CD4-positive, alpha-beta T cell treated with Interleukin-6 for 4 hours (primary cell): ENCODE data around the gene MYL12B.
"Not testable (repeated sequence)": the region's sequence is repeated elsewhere in the genome, so short reads cannot be mapped to it uniquely, and the experiment has no call there.

Experiments
- DNase-seq: peaks from one replicate; pipeline ENCODE4 v3.0.0-alpha.2; 2020; ENCODE audit warnings: mixed read lengths

Gene MYL12B

DNA sequence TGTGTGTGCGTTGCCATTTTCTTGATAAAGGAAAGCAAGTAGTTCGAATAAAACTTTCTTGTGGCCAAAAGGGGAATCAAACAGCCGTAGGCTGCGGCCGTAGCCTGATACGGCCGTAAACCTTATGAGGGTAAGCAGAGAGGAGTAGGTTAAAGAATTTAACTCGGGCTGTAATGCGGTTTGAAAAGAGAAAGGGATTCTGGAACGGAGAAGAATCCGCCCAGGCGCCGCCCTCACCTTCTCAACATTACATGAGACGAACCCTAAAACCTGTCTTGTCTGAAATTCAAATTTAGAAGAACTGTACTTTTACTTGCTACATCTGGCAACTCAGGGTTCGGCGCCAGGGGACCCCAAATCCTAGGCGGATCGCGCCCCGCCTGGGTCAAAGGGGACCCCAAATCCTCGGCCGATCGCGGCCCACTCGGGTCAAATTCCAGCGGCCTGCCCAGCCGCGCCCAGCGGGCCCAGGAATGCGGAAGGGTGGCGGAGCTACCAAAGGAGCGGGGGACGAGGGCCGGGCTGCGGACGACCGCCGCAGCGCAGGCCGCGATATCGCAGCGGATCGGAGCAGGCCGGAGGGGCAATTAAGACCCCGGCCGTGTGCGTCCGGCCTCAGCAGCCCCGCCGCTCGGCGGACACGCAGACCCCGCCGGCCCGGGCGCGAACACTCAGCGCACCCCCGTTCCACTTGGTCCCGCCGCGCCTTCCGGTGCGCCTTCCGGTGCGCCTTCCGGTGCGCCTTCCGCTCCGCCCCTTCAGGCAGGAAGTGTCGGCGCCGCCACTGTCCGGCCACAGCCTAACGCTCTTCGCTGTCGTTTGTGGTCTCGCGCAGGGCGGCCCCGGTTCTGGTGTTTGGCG lies at the start of gene MYL12B:
TSS of gene MYL12B (plus strand) at position 761 of the 861 bp plus-strand sequence. CDS start 10,766 bp downstream, outside the sequence.
- DNase-seq: peak; percentile 86

DNA sequence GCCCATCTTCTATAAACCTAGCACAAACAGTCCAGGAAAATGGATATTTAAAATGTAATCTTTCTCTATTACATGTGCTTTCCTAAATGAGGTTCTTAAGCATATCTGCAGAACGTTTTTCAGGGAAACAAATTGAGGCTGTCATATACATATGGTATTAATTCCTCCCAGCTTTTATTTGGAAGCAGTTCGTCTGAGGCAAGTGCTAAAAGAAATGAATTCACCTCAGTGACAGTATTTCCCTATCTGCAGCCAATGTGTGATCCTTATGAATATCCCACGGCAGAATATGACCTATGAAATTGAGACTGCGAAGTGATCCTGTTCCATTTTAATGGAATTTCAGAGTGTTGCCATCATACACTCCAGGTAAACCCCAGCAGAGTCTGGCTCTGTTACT lies 49.3 kb upstream of the MYL12B start:
- DNase-seq: no peak

- peak; percentile 10 for DNase-seq
Measured at GRCh38 chr18:3213300-3214059, 48.5 kb upstream of the MYL12B start.

DNA sequence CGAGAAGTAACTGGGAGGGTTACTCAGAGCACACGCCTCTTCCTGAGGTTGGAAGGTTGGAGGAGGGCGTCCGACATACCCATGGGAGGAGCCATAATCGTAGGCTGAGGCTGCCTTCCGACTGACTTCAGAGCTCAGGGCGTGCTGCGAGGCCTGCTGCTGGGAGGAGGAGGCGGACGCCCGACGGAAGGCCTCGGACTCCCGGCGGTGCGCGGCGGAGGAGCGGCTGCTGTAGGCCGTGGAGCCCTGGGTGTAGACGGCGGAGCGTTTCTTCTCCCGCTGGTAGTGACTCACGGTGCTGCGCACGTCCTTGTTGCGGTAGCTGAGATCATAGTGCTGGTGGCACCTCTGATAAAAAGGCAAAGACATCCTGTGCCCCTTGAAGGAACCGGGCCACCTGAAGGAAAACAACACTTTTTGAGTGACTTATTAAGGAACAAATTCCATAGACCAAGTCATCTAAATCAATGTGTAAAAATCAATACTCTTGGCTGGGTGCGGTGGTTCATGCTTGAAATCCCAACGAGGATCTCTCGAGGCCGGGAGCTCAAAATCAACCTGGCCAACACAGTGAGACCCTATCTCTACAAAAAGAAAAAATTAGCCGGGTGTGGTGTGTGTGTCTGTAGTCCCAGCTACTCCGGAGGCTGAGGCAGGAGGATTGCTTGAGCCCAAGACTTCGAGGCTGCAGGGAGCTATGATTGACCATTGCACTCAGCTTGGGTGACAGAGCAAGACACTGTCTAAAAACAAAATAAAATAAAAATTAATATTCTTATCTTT lies 46.9 kb upstream of the MYL12B start:
- DNase-seq: no peak

GRCh38 chr18:3216987-3217386 lies 44.9 kb upstream of the MYL12B start:
- no peak for DNase-seq

GRCh38 chr18:3217948-3218647 lies 43.8 kb upstream of the MYL12B start:
- no peak for DNase-seq

GRCh38 chr18:3218819-3219218 lies 43.1 kb upstream of the MYL12B start:
- DNase-seq: no peak

DNA sequence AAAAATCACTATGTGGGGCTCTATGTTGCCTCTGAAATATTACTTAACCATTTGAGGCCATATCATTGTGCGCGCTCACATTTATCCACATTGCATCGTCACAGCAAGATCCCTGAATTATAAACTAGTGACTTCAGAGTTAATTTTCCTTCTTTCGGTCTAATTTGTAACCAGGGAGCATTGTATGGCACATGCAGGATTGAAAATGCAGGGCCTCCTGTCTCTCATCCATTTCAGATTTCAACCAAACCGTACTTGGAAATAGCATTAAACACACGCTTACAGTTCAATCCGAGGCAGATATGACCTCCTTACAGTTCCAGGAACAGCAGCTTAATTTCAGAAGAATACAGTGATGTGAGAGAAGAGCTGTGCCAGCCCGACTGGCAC lies 42.7 kb upstream of the MYL12B start:
- no peak for DNase-seq

- DNase-seq: no peak
Measured at GRCh38 chr18:3219631-3220335, 42.1 kb upstream of the MYL12B start, which contains the start of gene MYOM1. Gene MYOM1 (minus strand): TSS chr18:3219968. CDS start chr18:3215223, 4,745 bp downstream.

GRCh38 chr18:3220868-3221267 lies 41.1 kb upstream of the MYL12B start:
- DNase-seq: not testable (repeated sequence)

GRCh38 chr18:3221496-3221895 lies 40.4 kb upstream of the MYL12B start:
- no peak for DNase-seq

DNA sequence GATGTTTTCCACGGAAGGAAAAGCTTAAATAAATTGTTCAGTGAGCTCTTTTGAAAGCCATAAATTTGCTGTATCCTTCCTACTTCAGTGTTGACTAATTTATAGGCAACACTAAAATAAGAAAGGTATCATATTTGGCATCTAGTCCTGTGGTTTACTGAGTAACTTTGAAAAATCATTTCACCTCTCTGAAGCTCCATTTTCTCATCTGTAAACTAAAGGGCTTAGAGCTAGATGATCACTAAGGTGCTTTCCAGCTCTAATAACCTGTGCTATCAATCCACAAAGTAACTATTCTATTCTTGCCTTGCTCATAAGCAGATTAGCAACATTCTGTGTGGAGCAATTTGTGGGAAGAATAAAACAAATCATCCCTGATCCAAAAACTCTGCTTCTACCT lies 38.6 kb upstream of the MYL12B start:
- no peak for DNase-seq

DNA sequence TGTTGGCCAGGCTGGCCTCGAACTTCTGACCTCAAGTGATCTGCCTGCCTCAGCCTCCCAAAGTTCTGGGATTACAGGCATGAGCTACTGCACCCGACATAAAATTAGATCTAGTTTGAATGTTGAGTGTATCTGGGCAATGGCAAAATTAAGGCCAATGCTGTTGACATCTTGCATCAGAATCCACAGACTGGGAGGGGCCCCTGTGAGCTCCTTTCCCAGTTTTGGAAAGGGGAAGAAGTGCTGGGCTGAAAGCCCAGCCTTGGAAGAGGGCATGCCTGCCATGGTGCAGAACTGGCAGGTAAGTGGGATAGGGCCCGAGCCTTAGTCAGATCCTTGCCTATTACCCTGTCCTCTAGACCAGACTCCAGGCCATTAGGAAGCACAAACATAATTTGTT lies 37.7 kb upstream of the MYL12B start:
- no peak for DNase-seq

DNA sequence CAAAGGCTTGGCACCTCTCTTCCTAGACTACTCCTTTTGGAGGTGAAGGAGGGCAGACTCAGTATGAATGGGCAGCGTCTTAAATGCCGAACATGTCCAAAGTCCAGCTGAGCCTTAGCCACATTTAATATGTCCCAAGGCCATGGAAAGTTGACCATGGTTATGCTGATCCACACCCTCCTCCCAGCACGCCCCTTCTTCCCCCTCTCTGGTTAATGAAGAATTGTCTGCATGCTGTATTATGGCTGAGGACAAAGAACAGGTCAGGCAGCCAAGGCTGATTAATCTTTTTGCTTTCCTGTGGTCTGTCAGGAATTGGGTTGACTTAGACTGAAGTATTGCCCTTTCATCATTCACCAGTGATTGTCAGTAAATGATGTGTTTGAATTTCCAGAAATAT lies 36.3 kb upstream of the MYL12B start:
- DNase-seq: no peak

DNA sequence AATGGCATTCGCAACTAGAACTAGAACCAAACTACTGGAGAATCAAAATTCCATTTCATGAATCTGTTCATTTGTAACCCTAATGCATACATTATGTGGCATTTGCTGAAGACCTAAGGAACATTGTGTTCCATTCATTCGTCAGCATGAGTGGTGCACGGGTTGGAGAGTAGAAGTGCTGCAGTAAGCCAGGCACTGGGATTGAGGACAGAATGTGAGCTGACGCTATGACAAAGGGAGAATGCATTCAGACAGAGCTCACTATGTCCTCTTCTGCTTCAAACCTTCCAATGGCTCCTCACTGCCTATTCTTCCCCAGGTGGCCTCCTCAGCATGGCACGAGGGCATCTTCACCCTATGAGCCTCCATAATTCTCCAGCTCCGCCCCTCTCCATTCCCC lies 35.9 kb upstream of the MYL12B start:
- no peak for DNase-seq

DNA sequence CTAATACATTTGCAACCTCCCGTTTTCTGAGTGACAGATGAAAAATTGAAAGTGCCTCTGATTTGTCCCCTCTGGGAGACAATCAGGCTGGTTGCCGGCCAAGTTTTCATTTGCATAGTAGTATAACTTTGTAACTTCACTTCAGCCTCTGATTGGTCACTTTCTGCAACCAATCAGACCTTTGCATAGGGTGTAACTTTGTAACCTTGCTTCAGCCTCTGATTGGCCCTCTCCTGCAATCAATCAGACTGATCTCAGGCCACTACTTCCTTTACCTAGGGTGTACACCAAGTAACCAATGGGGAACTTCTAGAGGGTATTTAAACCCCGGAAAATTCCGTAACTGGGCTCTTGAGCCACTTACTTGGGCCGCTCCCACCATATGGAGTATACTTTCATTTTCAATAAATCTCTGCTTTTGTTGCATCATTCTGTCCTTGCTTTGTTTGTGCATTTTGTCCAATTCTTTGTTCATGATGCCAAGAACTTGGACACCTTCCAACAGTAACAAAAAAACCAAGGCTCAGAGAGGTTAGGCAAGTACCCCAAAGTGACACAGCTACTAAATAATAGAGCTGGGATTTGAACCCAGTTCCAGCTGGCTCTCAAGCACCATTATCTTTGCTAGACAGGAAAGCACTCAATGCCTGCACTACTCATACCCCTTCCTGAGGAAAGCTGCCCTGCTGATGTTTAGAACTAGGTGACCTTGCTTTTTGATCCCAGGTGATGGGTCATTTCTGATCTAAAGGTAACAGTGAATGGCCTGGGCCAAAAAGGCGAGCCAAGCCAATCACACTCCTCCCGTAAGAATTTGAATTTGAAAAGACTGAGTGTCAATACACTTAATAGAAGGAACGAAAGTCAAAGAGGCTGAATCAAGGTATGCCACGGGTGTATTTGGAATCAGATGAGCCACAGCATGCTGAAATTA lies 31.3 kb upstream of the MYL12B start:
- DNase-seq: no peak

GRCh38 chr18:3233004-3233403 lies 28.9 kb upstream of the MYL12B start:
- no peak for DNase-seq

- DNase-seq: no peak
Measured at GRCh38 chr18:3233433-3234168, 28.3 kb upstream of the MYL12B start.

- DNase-seq: no peak
Measured at GRCh38 chr18:3234457-3234856, 27.5 kb upstream of the MYL12B start.

DNA sequence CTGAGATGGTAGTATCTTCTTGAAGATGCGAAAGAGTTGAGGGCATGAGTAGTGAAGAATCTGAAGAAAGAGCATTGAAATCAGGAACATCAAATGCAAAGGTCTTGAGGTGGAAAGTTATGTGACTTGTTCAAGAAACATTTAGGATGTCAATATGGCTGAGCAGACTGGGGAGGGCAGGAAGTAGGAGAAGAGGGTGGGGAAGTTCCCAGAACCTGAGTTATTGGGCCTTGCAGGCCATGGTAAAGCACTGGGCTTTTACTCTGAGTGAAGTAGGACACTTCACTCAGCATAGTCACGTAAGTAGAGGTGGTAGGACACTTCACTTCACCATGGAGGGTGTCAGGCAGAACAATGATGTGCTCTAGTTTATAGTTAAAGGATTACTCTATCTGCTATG lies 26.1 kb upstream of the MYL12B start:
- DNase-seq: no peak
